Left hindlimb (tissue), 1 donor: ENCODE results near the gene OR13C4.
"Not testable (repeated sequence)": the region's sequence is repeated elsewhere in the genome, so short reads cannot be mapped to it uniquely, and the experiment has no call there.

Source experiments
- DNase-seq: peaks from one replicate; pipeline ENCODE4 v3.0.0-alpha.2; 2018

Gene OR13C4

GRCh38 chr9:104527109-104527508, at the start of gene OR13C4:
Gene OR13C4, minus strand, starts transcription at chr9:104527209. Its CDS starts 0 bp downstream, at chr9:104527209.
- no peak for DNase-seq

GRCh38 chr9:104575456-104575855, 48.4 kb upstream of the OR13C4 start:
- DNase-seq = no peak

GRCh38 chr9:104572612-104573011, 45.6 kb upstream of the OR13C4 start:
- DNase-seq = no peak

GRCh38 chr9:104568868-104569267, 41.9 kb upstream of the OR13C4 start, which contains the start of gene OR13C8:
Gene OR13C8, plus strand, starts transcription at chr9:104569168. Its CDS starts 0 bp downstream, at chr9:104569168.
- no peak for DNase-seq

- no peak for DNase-seq
These were observed 37.3 kb upstream of the OR13C4 start for GRCh38 chr9:104564358-104564757.

- no peak for DNase-seq
These were observed 30.0 kb upstream of the OR13C4 start for GRCh38 chr9:104556830-104557634.

GRCh38 chr9:104555521-104555920, 28.5 kb upstream of the OR13C4 start:
- no peak for DNase-seq

GRCh38 chr9:104553261-104553660, 26.3 kb upstream of the OR13C4 start:
- no peak for DNase-seq

- no peak for DNase-seq
These were observed 17.6 kb upstream of the OR13C4 start for GRCh38 chr9:104544644-104545043.

GRCh38 chr9:104539275-104539674, 12.3 kb upstream of the OR13C4 start:
- DNase-seq = no peak

GRCh38 chr9:104536756-104537155, 9.7 kb upstream of the OR13C4 start, which contains the start of gene OR13C3:
Gene OR13C3, minus strand, starts transcription at chr9:104536856. Its CDS starts 133 bp downstream, at chr9:104536723.
- no peak for DNase-seq

- DNase-seq = not testable (repeated sequence)
These were observed 6.8 kb downstream of the OR13C4 start for GRCh38 chr9:104520241-104520640.

GRCh38 chr9:104514901-104515300, 12.1 kb downstream of the OR13C4 start:
- no peak for DNase-seq

- no peak for DNase-seq
These were observed 20.4 kb downstream of the OR13C4 start for GRCh38 chr9:104506565-104506964.

- DNase-seq = no peak
These were observed 23.0 kb downstream of the OR13C4 start, which contains the start of gene OR13F1 for GRCh38 chr9:104503963-104504362. Gene OR13F1, plus strand, starts transcription at chr9:104504263. Its CDS starts 0 bp downstream, at chr9:104504263.

- DNase-seq = no peak
These were observed 23.6 kb downstream of the OR13C4 start for GRCh38 chr9:104503440-104503839.

GRCh38 chr9:104494808-104495207, 32.2 kb downstream of the OR13C4 start:
- DNase-seq = no peak

- DNase-seq = no peak
These were observed 42.0 kb downstream of the OR13C4 start for GRCh38 chr9:104485014-104485413.

GRCh38 chr9:104482921-104483570, 44.0 kb downstream of the OR13C4 start:
- DNase-seq = no peak
